HepG2 (cell line): ENCODE data around the gene GCN1. TPM values are rescaled to one million over a fixed set of nuclear protein-coding genes. Genes with fewer than 3 reads are reported as not detected.

Experiments used
- ATF5 ChIP-seq: sonication (generic); formaldehyde crosslinking; IDR thresholded peaks from 2 replicates; pipeline ENCODE4 v1.4.0; 2020; ENCODE audit warnings: mild to moderate bottlenecking, low read depth, missing genetic modification reagents
- CENPX ChIP-seq: sonication (generic); formaldehyde crosslinking; IDR thresholded peaks from 2 replicates; pipeline ENCODE4 v1.9.0; 2021; ENCODE audit warnings: mild to moderate bottlenecking, missing genetic modification reagents, moderate library complexity
- CHD4 ChIP-seq: fragments of 200-600 bp; sonication (generic); IDR thresholded peaks from 2 replicates; pipeline ENCODE4 v1.7.0; 2017; ENCODE audit warnings: mild to moderate bottlenecking, low read length, borderline replicate concordance
- ESRRA ChIP-seq: sonication (generic); formaldehyde crosslinking; IDR thresholded peaks from 2 replicates; pipeline ENCODE4 v1.5.1; 2020; ENCODE audit warnings: mild to moderate bottlenecking, low read depth, missing genetic modification reagents
- ETS1 ChIP-seq: sonication (generic); formaldehyde crosslinking; IDR thresholded peaks from 2 replicates; pipeline ENCODE4 v1.4.0; 2020; ENCODE audit warnings: missing genetic modification reagents
- FLYWCH1 ChIP-seq: sonication (generic); formaldehyde crosslinking; IDR thresholded peaks from 2 replicates; pipeline ENCODE4 v1.8.1; 2023; ENCODE audit warnings: mild to moderate bottlenecking, missing genetic modification reagents
- FOXO1 ChIP-seq: sonication (generic); formaldehyde crosslinking; IDR thresholded peaks from 2 replicates; pipeline ENCODE4 v1.4.0; 2020; ENCODE audit warnings: missing genetic modification reagents
- GPN1 ChIP-seq: sonication (generic); formaldehyde crosslinking; IDR thresholded peaks from 2 replicates; pipeline ENCODE4 v1.5.1; 2020; ENCODE audit warnings: missing genetic modification reagents, borderline replicate concordance
- GTF3A ChIP-seq: sonication (generic); formaldehyde crosslinking; conservative IDR thresholded peaks from 2 replicates; pipeline ENCODE4 v1.4.0; 2020; ENCODE audit warnings: mild to moderate bottlenecking, missing genetic modification reagents
- MLX ChIP-seq: IDR thresholded peaks from 2 replicates; pipeline ENCODE4 v1.6.1; 2016
- MTA1 ChIP-seq: sonication (generic); formaldehyde crosslinking; IDR thresholded peaks from 2 replicates; pipeline ENCODE4 v1.4.0; 2020; ENCODE audit warnings: missing genetic modification reagents, mild to moderate bottlenecking, borderline replicate concordance
- NPAS2 ChIP-seq: sonication (generic); formaldehyde crosslinking; IDR thresholded peaks from 2 replicates; pipeline ENCODE4 v1.8.0; 2022; ENCODE audit warnings: mild to moderate bottlenecking, missing genetic modification reagents, borderline replicate concordance
- PCBP1 ChIP-seq: fragments of 200-400 bp; formaldehyde crosslinking; IDR thresholded peaks from 2 replicates; pipeline ENCODE4 v1.6.1; 2017; ENCODE audit warnings: mild to moderate bottlenecking, low read depth, low read length, borderline replicate concordance
- PITX1 ChIP-seq: sonication (generic); formaldehyde crosslinking; IDR thresholded peaks from 2 replicates; pipeline ENCODE4 v1.5.1; 2020; ENCODE audit warnings: mild to moderate bottlenecking, missing genetic modification reagents
- RORA ChIP-seq: sonication (generic); formaldehyde crosslinking; IDR thresholded peaks from 2 replicates; pipeline ENCODE4 v1.5.0; 2020; ENCODE audit warnings: mild to moderate bottlenecking, missing genetic modification reagents, moderate library complexity
- SIX4 ChIP-seq: sonication (generic); formaldehyde crosslinking; IDR thresholded peaks from 2 replicates; pipeline ENCODE4 v1.4.0; 2020; ENCODE audit warnings: missing genetic modification reagents
- TMF1 ChIP-seq: sonication (generic); formaldehyde crosslinking; IDR thresholded peaks from 2 replicates; pipeline ENCODE4 v1.8.1; 2022; ENCODE audit warnings: low read depth, missing genetic modification reagents
- TRIM22 ChIP-seq: fragments of 450-650 bp; IDR thresholded peaks from 2 replicates; pipeline ENCODE4 v1.6.1; 2017
- TSC22D2 ChIP-seq: sonication (generic); formaldehyde crosslinking; IDR thresholded peaks from 2 replicates; pipeline ENCODE4 v1.5.1; 2020; ENCODE audit warnings: missing genetic modification reagents, mild to moderate bottlenecking, borderline replicate concordance
- ZNF251 ChIP-seq: sonication (generic); formaldehyde crosslinking; IDR thresholded peaks from 2 replicates; pipeline ENCODE4 v1.9.0; 2021; ENCODE audit warnings: mild to moderate bottlenecking, missing genetic modification reagents
- ZNF260 ChIP-seq: sonication (generic); formaldehyde crosslinking; IDR thresholded peaks from 2 replicates; pipeline ENCODE4 v1.4.0; 2020; ENCODE audit warnings: missing genetic modification reagents, low read depth, mild to moderate bottlenecking, borderline replicate concordance
- ZNF264 ChIP-seq: sonication (generic); formaldehyde crosslinking; IDR thresholded peaks from 2 replicates; pipeline ENCODE4 v1.4.0; 2020; ENCODE audit warnings: missing genetic modification reagents
- ZNF274 ChIP-seq: sonication (generic); formaldehyde crosslinking; IDR thresholded peaks from 2 replicates; pipeline ENCODE4 v1.5.1; 2020; ENCODE audit warnings: mild to moderate bottlenecking, missing genetic modification reagents
- ZNF550 ChIP-seq: sonication (generic); formaldehyde crosslinking; IDR thresholded peaks from 2 replicates; pipeline ENCODE4 v1.4.0; 2020; ENCODE audit warnings: mild to moderate bottlenecking, missing genetic modification reagents, borderline replicate concordance
- ZNF703 ChIP-seq: sonication (generic); formaldehyde crosslinking; IDR thresholded peaks from 2 replicates; pipeline ENCODE4 v1.5.1; 2020; ENCODE audit warnings: missing genetic modification reagents, mild to moderate bottlenecking, moderate library complexity, borderline replicate concordance
- polyA plus RNA-seq, 8 experiments: library from polyadenylated mRNA; depleted of rRNA in 3 of 8; stranded (reverse) in 7 of 8; unstranded in 1 of 8; fragments of >200 nt; fragmentation: Illumina TruSeq in 4 of 8; extraction: Trizol in 4 of 8; gene quantifications; 2 replicates each; pipeline versions ENCODE4 v1.2.1 to v1.2.3, GENCODE V29; 2011 to 2016; ENCODE audit warnings: low read depth in 4 of 8, missing spikeins in 1 of 8, mixed read lengths in 1 of 8; ENCODE audit not compliant: insufficient read depth in 1 of 8
- total RNA-seq, 5 experiments: library from RNA; depleted of rRNA; stranded (reverse); fragments of >200 nt; fragmentation: Illumina TruSeq; extraction: Trizol; gene quantifications; 2 replicates each; pipeline ENCODE4 v1.2.3, GENCODE V29; 2016; ENCODE audit warnings: low read depth in 1 of 5

GCN1 gene
- total and polyA plus RNA-seq, 2 of the 13 experiments (the other 11 are each of a cell fraction or from before 2014, with no cell fraction given): 58.2 to 83.0 TPM

GRCh38 chr12:120086801-120087621, 107.5 kb downstream of the GCN1 start (continued):
- TF ChIP-seq ZNF550 (CRISPR knock-in tag) (0 out of 2 replicates have a peak, but pooled peaks have one; percentile 22), ATF5 (no peak), FOXO1 (CRISPR knock-in tag) (peak; percentile 85; the same call in 1 of the 2 replicates), GPN1 (CRISPR knock-in tag) (no peak), ETS1 (CRISPR knock-in tag) (no peak), ZNF264 (CRISPR knock-in tag) (no peak), PCBP1 (0 out of 2 replicates have a peak, but pooled peaks have one; percentile 81), ESRRA (peak; percentile 50; the same call in 1 of the 2 replicates), ZNF703 (CRISPR knock-in tag) (no peak), RORA (CRISPR knock-in tag) (no peak), CHD4 (no peak), GTF3A (CRISPR knock-in tag) (no peak), ZNF260 (CRISPR knock-in tag) (no peak), TMF1 (no peak), ZNF251 (CRISPR knock-in tag) (no peak), FLYWCH1 (no peak), TRIM22 (no peak), MLX (CRISPR knock-in tag) (0 out of 2 replicates have a peak, but pooled peaks have one; percentile 32), TSC22D2 (CRISPR knock-in tag) (peak; percentile 64; the same call in 1 of the 2 replicates), MTA1 (CRISPR knock-in tag) (no peak; the same call in 1 of the 2 replicates), NPAS2 (CRISPR knock-in tag) (no peak), PITX1 (CRISPR knock-in tag) (peak; percentile 83; the same call in 1 of the 2 replicates), CENPX (no peak), SIX4 (CRISPR knock-in tag) (no peak; the same call in none of the 2 replicates), ZNF274 (CRISPR knock-in tag) (no peak)
